ENCODE measurements around the gene KIF2C. TPM values are rescaled to one million over a fixed set of nuclear protein-coding genes. Genes with fewer than 3 reads are reported as not detected.
A peak's percentile ranks its signal among the peaks of the same experiment; 100 is the strongest.

Gene KIF2C
- total and polyA plus RNA-seq, 2 experiments from 2014 or later: 5.8 to 6.7 TPM

- H3K9me3 ChIP-seq (ENCODE audit: low read depth): no peaks in the 10 kb centered on the region
- no peaks in the 10 kb centered on the region for H3K36me3 ChIP-seq (replicated peaks; ENCODE audit: insufficient read depth, low read depth)
- H3K4me1 ChIP-seq (ENCODE audit: insufficient read depth): peaks cover 21% of the 10 kb centered on the region
- WGBS (ENCODE audit: low lambda C conversion rate, missing lambda C conversion rate): 64% methylated on average over 8 of the region's 8 CpGs
- H3K9me2 ChIP-seq (replicated peaks; ENCODE audit: insufficient read depth): no peaks in the 10 kb centered on the region
- H3K4me3 ChIP-seq: no peak overlapping the region
- H2AFZ ChIP-seq: peak overlapping the region; percentile 97
- peak overlapping the region; percentile 98 for H3K4me2 ChIP-seq
- peaks cover under 1% of the 10 kb centered on the region for H4K20me1 ChIP-seq (ENCODE audit: insufficient read depth, poor library complexity, severe bottlenecking)
- TF ChIP-seq CTCF (IDR thresholded peaks at IDR 0.05; ENCODE audit: poor library complexity) (no peak), EZH2phosphoT487 (IDR thresholded peaks at IDR 0.05; ENCODE audit: low read depth, severe bottlenecking, unreplicated experiment) (no peak), EZH2 (IDR thresholded peaks at IDR 0.05; ENCODE audit: borderline replicate concordance) (no peak)
- H3K27ac ChIP-seq: peak overlapping the region; percentile 9
- no peaks in the 10 kb centered on the region for H3K27me3 ChIP-seq
- H3K79me2 ChIP-seq: peaks cover 2% of the 10 kb centered on the region
- DNase-seq (ENCODE audit: low spot score): no peak
Observed at GRCh38 chr1:44783697-44784093, 44.1 kb downstream of the KIF2C start.

DNA sequence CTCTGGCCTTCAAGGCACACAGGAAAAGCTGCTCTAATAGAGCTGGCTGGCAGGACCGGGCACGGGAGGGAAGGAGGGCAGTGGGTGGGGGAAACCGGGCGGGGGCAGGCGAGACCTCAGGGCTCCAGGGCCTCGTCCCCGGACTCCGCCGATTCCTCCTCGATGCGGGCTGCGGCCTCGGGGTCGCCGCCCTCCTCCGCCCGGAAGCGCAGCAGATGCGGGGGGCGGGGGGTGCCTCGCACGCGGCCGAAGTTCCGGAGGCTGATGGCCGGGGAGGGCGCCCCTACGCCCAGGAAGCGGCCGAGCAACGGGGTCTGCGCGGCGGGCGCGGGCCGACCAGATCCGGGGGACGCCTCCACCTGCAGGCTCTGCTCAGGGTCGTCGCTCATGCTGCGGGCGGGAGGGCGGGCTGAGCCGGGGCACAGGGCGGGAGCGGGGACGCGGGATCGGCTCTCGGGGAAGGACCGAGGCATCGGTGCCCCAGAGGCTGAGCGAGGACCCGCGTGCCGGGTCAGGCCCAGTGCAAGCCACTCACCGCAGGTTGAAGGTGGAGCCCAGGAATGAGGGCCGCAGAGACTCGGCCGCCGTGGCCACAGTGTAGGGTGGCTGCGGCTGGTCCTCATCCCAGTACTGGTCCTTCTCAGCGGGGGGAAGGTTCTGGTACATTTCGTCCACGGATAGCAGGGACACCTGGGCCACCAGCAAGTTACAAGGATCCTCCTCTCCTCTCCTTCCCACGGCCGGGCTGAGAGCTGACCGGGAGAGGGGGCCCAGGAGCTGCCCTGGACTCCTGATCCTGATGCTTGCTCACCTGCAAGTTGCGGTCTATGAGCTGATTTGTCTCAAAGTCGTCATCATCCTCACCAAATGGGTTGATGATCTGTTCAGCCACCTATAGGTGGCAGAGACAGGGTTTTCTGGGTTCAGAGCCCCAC is 44.7 kb downstream of the KIF2C start:
- H3K4me3 ChIP-seq: no peak overlapping the region
- H3K36me3 ChIP-seq (replicated peaks; ENCODE audit: insufficient read depth, low read depth): no peaks in the 10 kb centered on the region
- peak overlapping the region; percentile 9 for H3K27ac ChIP-seq
- DNase-seq (ENCODE audit: low spot score): no peak
- TF ChIP-seq EZH2 (IDR thresholded peaks at IDR 0.05; ENCODE audit: borderline replicate concordance) (no peak), CTCF (IDR thresholded peaks at IDR 0.05; ENCODE audit: poor library complexity) (no peak), EZH2phosphoT487 (IDR thresholded peaks at IDR 0.05; ENCODE audit: low read depth, severe bottlenecking, unreplicated experiment) (no peak)
- H3K4me2 ChIP-seq: peak overlapping the region; percentile 98
- H3K9me2 ChIP-seq (replicated peaks; ENCODE audit: insufficient read depth): no peaks in the 10 kb centered on the region
- H4K20me1 ChIP-seq (ENCODE audit: insufficient read depth, poor library complexity, severe bottlenecking): no peaks in the 10 kb centered on the region
- peaks cover 21% of the 10 kb centered on the region for H3K4me1 ChIP-seq (ENCODE audit: insufficient read depth)
- H2AFZ ChIP-seq: peak overlapping the region; percentile 97
- H3K79me2 ChIP-seq: no peaks in the 10 kb centered on the region
- 16% methylated on average over 33 of the region's 71 CpGs for WGBS (ENCODE audit: low lambda C conversion rate, missing lambda C conversion rate)
- H3K27me3 ChIP-seq: no peaks in the 10 kb centered on the region
- no peaks in the 10 kb centered on the region for H3K9me3 ChIP-seq (ENCODE audit: low read depth)

DNA sequence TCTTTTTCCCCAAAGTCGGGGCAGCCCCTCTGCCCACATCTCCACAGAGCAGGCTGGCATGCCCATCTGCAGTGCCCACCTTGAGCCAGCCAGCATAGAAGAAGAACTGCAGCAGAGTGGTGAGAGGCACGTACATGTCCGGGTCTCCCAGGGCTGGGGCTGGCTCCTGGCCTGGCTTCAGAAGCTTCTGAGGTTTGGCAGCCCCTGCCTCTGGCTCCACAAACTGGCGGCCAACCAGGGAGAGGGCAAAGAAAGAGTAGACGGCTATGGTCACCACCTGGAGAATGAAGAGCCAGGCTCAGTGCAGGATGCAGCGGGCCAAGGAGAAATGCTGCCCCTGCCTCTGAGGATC is 45.4 kb downstream of the KIF2C start:
- TF ChIP-seq EZH2 (IDR thresholded peaks at IDR 0.05; ENCODE audit: borderline replicate concordance) (no peak), EZH2phosphoT487 (IDR thresholded peaks at IDR 0.05; ENCODE audit: low read depth, severe bottlenecking, unreplicated experiment) (no peak), CTCF (IDR thresholded peaks at IDR 0.05; ENCODE audit: poor library complexity) (no peak)
- no peaks in the 10 kb centered on the region for H3K36me3 ChIP-seq (replicated peaks; ENCODE audit: insufficient read depth, low read depth)
- H3K27me3 ChIP-seq: no peaks in the 10 kb centered on the region
- H3K4me1 ChIP-seq (ENCODE audit: insufficient read depth): peaks cover 21% of the 10 kb centered on the region
- H3K4me3 ChIP-seq: no peak overlapping the region
- H2AFZ ChIP-seq: no peak overlapping the region
- no peaks in the 10 kb centered on the region for H3K9me2 ChIP-seq (replicated peaks; ENCODE audit: insufficient read depth)
- H3K4me2 ChIP-seq: peak overlapping the region; percentile 98
- 90% methylated on average over 6 of the region's 6 CpGs for WGBS (ENCODE audit: low lambda C conversion rate, missing lambda C conversion rate)
- H3K27ac ChIP-seq: no peak overlapping the region
- H4K20me1 ChIP-seq (ENCODE audit: insufficient read depth, poor library complexity, severe bottlenecking): no peaks in the 10 kb centered on the region
- no peaks in the 10 kb centered on the region for H3K79me2 ChIP-seq
- no peaks in the 10 kb centered on the region for H3K9me3 ChIP-seq (ENCODE audit: low read depth)
- no peak for DNase-seq (ENCODE audit: low spot score)

Measured in hepatocyte (in vitro differentiated cells).